ENCODE measurements around the gene CPNE6. TPM values are rescaled to one million over a fixed set of nuclear protein-coding genes. Genes with fewer than 3 reads are reported as not detected.
A peak's percentile ranks its signal among the peaks of the same experiment; 100 is the strongest.

Gene CPNE6
- total and polyA plus RNA-seq, 2 of the 13 experiments (the other 11 are each of a cell fraction or from before 2014, with no cell fraction given): not detected

DNA sequence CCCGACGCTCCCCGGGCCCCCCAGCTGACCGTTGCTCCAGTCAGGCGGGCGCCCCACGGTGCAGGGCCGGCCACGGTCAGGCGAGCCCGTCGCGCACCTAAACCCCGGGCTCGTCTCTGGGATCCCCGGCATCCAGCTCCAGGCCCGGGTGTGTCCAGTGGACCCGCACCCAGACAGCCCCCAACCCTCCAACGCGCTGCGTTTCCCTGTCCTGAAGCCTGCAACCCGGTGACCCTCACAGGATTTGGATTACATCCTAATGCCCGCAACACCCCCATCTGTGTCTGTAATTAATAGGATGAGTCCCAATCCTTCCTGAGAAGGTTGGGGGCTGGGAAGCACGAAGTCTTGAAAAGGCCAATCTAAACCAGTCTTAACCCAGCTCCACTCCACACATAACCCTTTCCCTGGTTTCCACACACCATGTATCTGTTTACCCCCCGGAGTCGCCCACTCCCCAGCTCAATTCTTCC, 10.4 kb downstream of the CPNE6 start (continued):
- TF ChIP-seq, protein P1, sequence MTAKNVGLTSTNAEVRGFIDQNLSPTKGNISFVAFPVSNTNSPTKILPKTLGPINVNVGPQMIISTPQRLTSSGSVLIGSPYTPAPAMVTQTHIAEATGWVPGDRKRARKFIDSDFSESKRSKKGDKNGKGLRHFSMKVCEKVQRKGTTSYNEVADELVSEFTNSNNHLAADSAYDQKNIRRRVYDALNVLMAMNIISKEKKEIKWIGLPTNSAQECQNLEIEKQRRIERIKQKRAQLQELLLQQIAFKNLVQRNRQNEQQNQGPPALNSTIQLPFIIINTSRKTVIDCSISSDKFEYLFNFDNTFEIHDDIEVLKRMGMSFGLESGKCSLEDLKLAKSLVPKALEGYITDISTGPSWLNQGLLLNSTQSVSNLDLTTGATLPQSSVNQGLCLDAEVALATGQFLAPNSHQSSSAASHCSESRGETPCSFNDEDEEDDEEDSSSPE (CRISPR knock-in tag; IDR thresholded peaks at IDR 0.05): no peak; the same call in 1 of the 2 replicates
- 0 out of 2 replicates have a peak, but pooled peaks have one; percentile 32 for TF ChIP-seq ELK4 (CRISPR knock-in tag; IDR thresholded peaks at IDR 0.05; ENCODE audit: borderline replicate concordance)
- TF ChIP-seq ASH2L (IDR thresholded peaks at IDR 0.05; ENCODE audit: insufficient read length, low read depth, low read length): peak; percentile 35
- no peak for TF ChIP-seq NCOR1 (IDR thresholded peaks at IDR 0.05; ENCODE audit: borderline replicate concordance, low read length)
- TF ChIP-seq SRSF4 (IDR thresholded peaks at IDR 0.05; ENCODE audit: low read depth, low read length, poor library complexity, severe bottlenecking): no peak
- no peak for TF ChIP-seq ZNF83 (CRISPR knock-in tag; IDR thresholded peaks at IDR 0.05; ENCODE audit: borderline replicate concordance)
- TF ChIP-seq, protein P2, sequence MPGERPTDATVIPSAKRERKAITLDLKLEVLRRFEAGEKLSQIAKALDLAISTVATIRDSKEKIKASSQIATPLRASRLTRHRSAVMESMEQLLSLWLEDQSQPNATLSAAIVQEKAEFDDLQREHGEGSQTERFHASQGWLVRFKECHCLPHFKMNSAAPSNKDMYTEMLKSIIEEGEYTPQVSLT (CRISPR knock-in tag; IDR thresholded peaks at IDR 0.05; ENCODE audit: borderline replicate concordance, low read depth): no peak
- TF ChIP-seq, protein P3, sequence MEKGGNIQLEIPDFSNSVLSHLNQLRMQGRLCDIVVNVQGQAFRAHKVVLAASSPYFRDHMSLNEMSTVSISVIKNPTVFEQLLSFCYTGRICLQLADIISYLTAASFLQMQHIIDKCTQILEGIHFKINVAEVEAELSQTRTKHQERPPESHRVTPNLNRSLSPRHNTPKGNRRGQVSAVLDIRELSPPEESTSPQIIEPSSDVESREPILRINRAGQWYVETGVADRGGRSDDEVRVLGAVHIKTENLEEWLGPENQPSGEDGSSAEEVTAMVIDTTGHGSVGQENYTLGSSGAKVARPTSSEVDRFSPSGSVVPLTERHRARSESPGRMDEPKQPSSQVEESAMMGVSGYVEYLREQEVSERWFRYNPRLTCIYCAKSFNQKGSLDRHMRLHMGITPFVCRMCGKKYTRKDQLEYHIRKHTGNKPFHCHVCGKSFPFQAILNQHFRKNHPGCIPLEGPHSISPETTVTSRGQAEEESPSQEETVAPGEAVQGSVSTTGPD (CRISPR knock-in tag; IDR thresholded peaks at IDR 0.05): no peak
- no peak for TF ChIP-seq PCBP1 (IDR thresholded peaks at IDR 0.05; ENCODE audit: borderline replicate concordance, low read depth, low read length)
- TF ChIP-seq ATF7 (IDR thresholded peaks at IDR 0.05): no peak
- TF ChIP-seq ATF7 (CRISPR knock-in tag; IDR thresholded peaks at IDR 0.05): no peak
- 0 out of 2 replicates have a peak, but pooled peaks have one; percentile 43 for TF ChIP-seq ZGPAT (CRISPR knock-in tag; IDR thresholded peaks at IDR 0.05)
- TF ChIP-seq TCF7 (IDR thresholded peaks at IDR 0.05; ENCODE audit: low read depth): no peak
- TF ChIP-seq KDM4B (CRISPR knock-in tag; IDR thresholded peaks at IDR 0.05): peak; percentile 65; the same call in 1 of the 2 replicates
- TF ChIP-seq ISL2 (CRISPR knock-in tag; IDR thresholded peaks at IDR 0.05): 0 out of 2 replicates have a peak, but pooled peaks have one; percentile 16
- TF ChIP-seq EZH2 (conservative IDR thresholded peaks at IDR 0.05; ENCODE audit: low read depth, low read length): peak; percentile 62
- no peak for TF ChIP-seq ZNF12 (CRISPR knock-in tag; IDR thresholded peaks at IDR 0.05)
- TF ChIP-seq CREB3 (CRISPR knock-in tag; IDR thresholded peaks at IDR 0.05): no peak
- TF ChIP-seq ZBTB1 (CRISPR knock-in tag; IDR thresholded peaks at IDR 0.05; ENCODE audit: borderline replicate concordance): no peak
- no peak for TF ChIP-seq GPN1 (CRISPR knock-in tag; IDR thresholded peaks at IDR 0.05; ENCODE audit: borderline replicate concordance)
- no peak for TF ChIP-seq CBX2 (IDR thresholded peaks at IDR 0.05; ENCODE audit: low read depth, low read length)
- no peak; the same call in 1 of the 2 replicates for TF ChIP-seq CBX2 (CRISPR knock-in tag; IDR thresholded peaks at IDR 0.05; ENCODE audit: low read depth)

Measured in HepG2 (cell line).